GM21723 (cell line): Measurements from ENCODE around the gene IFITM10.

Experiments
- ATAC-seq: cut with Tn5 transposase; IDR thresholded peaks from one replicate; pipeline ENCODE4 v1.9.1; 2021; ENCODE audit warnings: mild to moderate bottlenecking, moderate library complexity; ENCODE audit not compliant: unreplicated experiment

Gene IFITM10

DNA sequence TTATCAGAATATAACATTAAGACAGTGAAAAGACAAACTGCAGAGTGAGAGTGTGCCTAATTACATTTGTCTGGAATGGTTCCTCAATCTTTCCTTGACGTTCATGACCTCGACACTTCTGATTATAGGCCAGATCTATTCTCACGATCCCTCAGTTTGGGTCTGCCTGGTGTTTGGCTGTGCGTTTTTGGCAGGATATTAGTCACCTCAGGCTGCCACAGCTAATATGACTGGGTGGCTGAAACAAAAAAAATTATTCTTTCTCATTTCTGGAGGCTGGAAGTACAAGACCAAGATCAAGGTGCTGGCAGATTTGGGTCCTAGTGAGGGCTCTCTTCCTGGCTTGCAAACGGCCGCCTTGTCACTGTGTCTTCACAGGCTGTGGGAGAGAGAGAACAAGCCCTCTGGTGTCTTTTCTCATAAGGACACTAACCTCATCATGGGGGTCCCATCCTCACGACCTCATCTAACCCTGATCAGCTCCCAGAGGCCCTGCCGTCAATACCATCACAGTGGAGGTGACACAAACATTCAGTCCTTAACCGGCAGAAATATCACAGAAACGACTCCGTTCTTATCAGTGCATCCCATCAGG is 23.2 kb downstream of the IFITM10 start:
- ATAC-seq: no peak

- ATAC-seq: no peak
Observed at GRCh38 chr11:1719781-1720180, 30.6 kb downstream of the IFITM10 start.

- no peak for ATAC-seq
Observed at GRCh38 chr11:1718326-1718725, 32.1 kb downstream of the IFITM10 start.

- ATAC-seq: no peak
Observed at GRCh38 chr11:1717745-1718144, 32.6 kb downstream of the IFITM10 start.

GRCh38 chr11:1714908-1715885 is 35.2 kb downstream of the IFITM10 start:
- no peak for ATAC-seq

DNA sequence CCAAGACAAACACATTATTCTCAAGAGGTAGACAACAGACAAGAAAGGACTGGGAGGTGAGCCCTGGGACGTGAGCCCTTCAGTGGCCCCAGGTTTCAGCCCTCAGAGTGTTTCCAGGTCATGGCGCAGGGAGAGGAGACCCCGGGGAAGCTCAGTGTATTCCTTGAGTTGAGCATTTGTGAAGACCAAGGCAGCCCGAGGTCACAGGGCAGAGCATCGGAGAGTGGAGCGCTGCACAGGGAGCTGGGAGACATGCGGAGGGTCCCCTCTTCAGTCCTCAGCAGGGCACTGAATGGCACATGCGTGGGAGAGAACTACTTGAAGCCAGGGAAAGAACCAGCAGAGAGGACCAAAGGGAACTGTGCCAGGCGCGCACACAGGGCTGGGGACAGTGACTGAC is 41.7 kb downstream of the IFITM10 start:
- ATAC-seq: no peak

DNA sequence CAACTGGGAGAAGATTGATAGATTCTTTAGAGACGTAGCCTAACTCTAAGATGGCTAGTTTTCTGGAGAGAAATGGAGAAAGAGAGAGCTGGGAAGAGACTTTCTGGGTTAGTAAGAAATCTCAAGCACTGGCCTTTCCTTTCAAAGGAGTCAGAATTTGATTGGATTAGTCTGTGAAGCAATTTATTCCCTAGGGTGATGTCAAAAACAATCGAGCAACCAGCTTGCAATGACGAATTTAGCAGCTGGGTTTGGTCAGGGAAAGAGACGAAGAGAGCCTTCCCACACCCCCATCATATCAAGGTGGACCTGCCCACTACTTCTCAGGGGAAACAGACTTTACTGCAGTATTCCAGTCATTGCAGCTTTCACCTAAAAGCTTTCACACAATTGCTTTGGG is 42.6 kb downstream of the IFITM10 start:
- no peak for ATAC-seq

GRCh38 chr11:1706634-1707400 is 43.6 kb downstream of the IFITM10 start:
- ATAC-seq: no peak

- ATAC-seq: no peak
Observed at GRCh38 chr11:1705126-1706052, 45.0 kb downstream of the IFITM10 start.

- ATAC-seq: no peak
Observed at GRCh38 chr11:1703146-1703545, 47.2 kb downstream of the IFITM10 start.

- ATAC-seq: no peak
Observed at GRCh38 chr11:1702506-1702905, 47.9 kb downstream of the IFITM10 start.

- no peak for ATAC-seq
Observed at GRCh38 chr11:1701091-1701807, 49.1 kb downstream of the IFITM10 start.

GRCh38 chr11:1699771-1700170 is 50.6 kb downstream of the IFITM10 start:
- ATAC-seq: no peak

DNA sequence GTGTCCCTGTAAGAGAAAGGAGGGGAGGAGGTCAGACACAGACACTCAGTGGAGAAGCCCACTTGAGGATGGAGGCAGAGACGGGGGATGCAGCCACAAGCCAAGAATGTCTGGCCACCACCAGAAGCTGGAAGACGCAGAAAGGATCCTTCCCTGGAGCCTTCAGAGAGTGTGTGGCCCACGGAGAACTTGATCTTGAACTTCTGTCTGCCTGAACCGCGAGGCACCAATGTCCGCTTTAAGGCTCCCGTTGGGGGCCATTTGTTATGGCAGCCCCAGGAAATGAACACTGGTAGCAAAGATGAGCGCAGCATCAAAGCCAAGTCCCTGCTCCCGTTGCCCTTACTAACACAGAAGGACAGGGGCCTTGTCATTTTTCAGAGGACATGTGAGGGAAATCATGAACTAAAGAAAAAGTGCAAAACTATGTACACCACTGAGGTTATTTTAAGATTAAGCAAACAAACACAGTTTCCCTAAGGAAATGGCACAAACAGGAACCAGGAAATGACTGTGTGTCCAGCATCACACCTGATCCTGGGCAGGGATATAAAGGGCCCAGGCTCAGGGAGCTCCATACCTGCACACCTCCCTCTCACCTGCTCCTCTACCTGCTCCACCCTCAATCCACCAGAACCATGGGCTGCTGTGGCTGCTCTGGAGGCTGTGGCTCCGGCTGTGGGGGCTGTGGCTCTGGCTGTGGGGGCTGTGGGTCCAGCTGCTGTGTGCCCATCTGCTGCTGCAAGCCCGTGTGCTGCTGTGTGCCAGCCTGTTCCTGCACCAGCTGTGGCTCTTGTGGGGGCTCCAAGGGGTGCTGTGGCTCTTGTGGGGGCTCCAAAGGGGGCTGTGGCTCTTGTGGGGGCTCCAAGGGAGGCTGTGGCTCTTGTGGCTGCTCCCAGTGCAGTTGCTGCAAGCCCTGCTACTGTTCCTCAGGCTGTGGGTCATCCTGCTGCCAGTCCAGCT is 53.5 kb downstream of the IFITM10 start, which contains the start of gene KRTAP5-6:
KRTAP5-6 (plus strand) TSS at position 588 of the 963 bp plus-strand sequence; CDS start at position 639, 51 bp downstream.
- no peak for ATAC-seq

GRCh38 chr11:1695548-1696108 is 54.8 kb downstream of the IFITM10 start:
- ATAC-seq: no peak

DNA sequence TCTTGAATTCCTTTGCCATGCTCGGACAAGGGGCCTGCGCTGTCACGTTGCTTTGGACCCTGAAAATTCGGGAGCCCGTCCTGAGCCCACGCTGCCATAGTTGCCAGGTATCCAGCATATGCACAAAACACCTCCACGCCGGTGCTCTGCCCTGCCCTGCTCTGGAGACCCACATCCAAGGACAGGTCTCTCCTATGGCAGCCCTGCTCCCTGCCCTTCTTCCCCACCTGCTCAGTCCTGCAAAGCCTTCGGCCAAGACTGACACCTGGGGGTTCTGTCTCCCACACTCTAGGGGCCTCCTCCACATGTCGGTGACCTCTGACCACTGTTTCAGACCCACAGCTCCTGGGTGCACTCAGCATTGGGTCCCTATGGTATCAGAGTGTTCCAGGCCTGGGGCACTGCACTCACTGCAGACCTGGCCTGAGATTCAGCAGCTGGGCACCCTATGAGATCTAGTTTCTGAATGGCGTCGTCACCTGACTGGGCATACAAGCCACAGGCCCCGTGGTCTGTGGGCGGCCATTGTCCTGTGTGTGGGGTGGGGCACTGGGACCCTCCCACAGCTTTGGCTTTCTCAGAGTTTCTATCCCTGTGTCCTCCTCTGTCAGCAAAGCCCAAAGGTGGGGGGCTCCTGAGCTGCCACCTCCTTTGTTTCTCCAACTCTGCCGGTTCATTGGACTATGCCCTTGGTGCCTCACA is 55.4 kb downstream of the IFITM10 start:
- no peak for ATAC-seq

GRCh38 chr11:1694064-1694845 is 56.1 kb downstream of the IFITM10 start:
- peak; percentile 79 for ATAC-seq
